UCSD-AML1 (cell line): ENCODE results near the gene LRMDA.

ENCODE experiments used
- DNase-seq: peaks from one replicate; lab custom pipeline; 2025; ENCODE audit not compliant: unreplicated experiment; lab: John Stamatoyannopoulos, UW

The LRMDA gene

GRCh38 chr10:75884808-75885207, 453.4 kb downstream of the LRMDA start:
- DNase-seq, result peak; percentile 59

GRCh38 chr10:75887369-75887768, 455.9 kb downstream of the LRMDA start:
- no peak for DNase-seq

GRCh38 chr10:75887992-75888680, 456.7 kb downstream of the LRMDA start:
- no peak for DNase-seq

GRCh38 chr10:75889051-75889450, 457.6 kb downstream of the LRMDA start:
- DNase-seq, result no peak

- no peak for DNase-seq
These were observed 463.3 kb downstream of the LRMDA start for GRCh38 chr10:75894761-75895160.

- DNase-seq, result no peak
These were observed 463.8 kb downstream of the LRMDA start for GRCh38 chr10:75895259-75895658.

- no peak for DNase-seq
These were observed 468.5 kb downstream of the LRMDA start for GRCh38 chr10:75899816-75900390.

- no peak for DNase-seq
These were observed 471.4 kb downstream of the LRMDA start for GRCh38 chr10:75902816-75903215.

GRCh38 chr10:75904499-75905283, 473.3 kb downstream of the LRMDA start:
- DNase-seq, result no peak

GRCh38 chr10:75905490-75905889, 474.1 kb downstream of the LRMDA start:
- DNase-seq, result no peak

- no peak for DNase-seq
These were observed 478.6 kb downstream of the LRMDA start for GRCh38 chr10:75910032-75910431.

- no peak for DNase-seq
These were observed 480.0 kb downstream of the LRMDA start for GRCh38 chr10:75911426-75911825.

GRCh38 chr10:75916906-75917305, 485.5 kb downstream of the LRMDA start:
- no peak for DNase-seq

- no peak for DNase-seq
These were observed 488.5 kb downstream of the LRMDA start for GRCh38 chr10:75919913-75920312.

GRCh38 chr10:75922435-75922834, 491.0 kb downstream of the LRMDA start:
- DNase-seq, result no peak

- DNase-seq, result peak; percentile 56
These were observed 493.0 kb downstream of the LRMDA start for GRCh38 chr10:75924309-75924902.

- no peak for DNase-seq
These were observed 494.6 kb downstream of the LRMDA start for GRCh38 chr10:75925999-75926398.

- DNase-seq, result peak; percentile 62
These were observed 495.3 kb downstream of the LRMDA start for GRCh38 chr10:75926763-75927162.

- no peak for DNase-seq
These were observed 496.8 kb downstream of the LRMDA start for GRCh38 chr10:75928231-75928630.

GRCh38 chr10:75929630-75930161, 498.3 kb downstream of the LRMDA start:
- no peak for DNase-seq

- DNase-seq, result no peak
These were observed 501.5 kb downstream of the LRMDA start for GRCh38 chr10:75932921-75933320.
